Measurements from ENCODE around the gene MED16. TPM values are rescaled to one million over a fixed set of nuclear protein-coding genes. Genes with fewer than 3 reads are reported as not detected.
A peak's percentile ranks its signal among the peaks of the same experiment; 100 is the strongest.

MED16 gene
- total and polyA plus RNA-seq, 8 donors = 16.7 to 126 (median 74.0) TPM

DNA sequence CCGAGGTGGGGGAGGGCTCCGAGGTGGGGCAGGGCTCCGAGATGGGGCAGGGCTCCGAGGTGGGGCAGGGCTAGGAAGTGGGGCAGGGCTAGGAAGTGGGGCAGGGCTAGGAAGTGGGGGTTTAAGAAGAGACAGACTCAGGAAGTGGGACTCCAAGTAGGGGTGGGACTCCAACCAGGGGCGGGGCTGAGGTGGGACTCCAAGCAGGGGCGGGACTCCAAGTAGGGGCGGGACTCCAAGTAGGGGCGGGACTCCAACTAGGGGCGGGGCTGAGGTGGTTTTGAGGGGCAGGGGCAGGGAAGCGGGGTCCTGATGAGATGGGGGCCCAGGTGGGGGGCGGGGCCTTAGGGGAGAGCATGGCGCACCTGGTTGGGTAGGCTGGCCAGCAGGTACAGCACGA lies 19.9 kb downstream of the MED16 start:
- Histone ChIP-seq H3K4me1 (peaks cover 12 to 49% (median 33%) of the 10 kb centered on the region in 4 donors), H3K4me3 (peak overlapping the region in 1 of 4 donors; percentile 15), H3K27ac (peak overlapping the region in 2 of 5 donors; percentile 20 to 73), H3K27me3 (no peaks in the 10 kb centered on the region), H3K9me3 (no peaks in the 10 kb centered on the region), H3K36me3 (peaks cover 19 to 87% (median 81%) of the 10 kb centered on the region in 4 donors)
- TF ChIP-seq POLR2A (IDR thresholded peaks at IDR 0.05) = no peak
- intact Hi-C loops (cut with DNase I; ENCODE audit: low total_unique reads) = no loop called here
- peak in 1 of 2 donors; percentile 75 for DNase-seq
- 71 to 100% (median 79%) methylated on average over 2 to 13 of the region's 13 CpGs for WGBS, 5 donors

GRCh38 chr19:872266-872951 lies 20.6 kb downstream of the MED16 start:
- intact Hi-C loops (cut with DNase I; ENCODE audit: low total_unique reads) = no loop called here
- Histone ChIP-seq H3K27ac (peak overlapping the region; percentile 33 to 90 (median 69)), H3K27me3 (no peaks in the 10 kb centered on the region), H3K9me3 (no peaks in the 10 kb centered on the region), H3K4me3 (peak overlapping the region in 2 of 4 donors; percentile 4 to 15), H3K4me1 (peaks cover 12 to 52% (median 33%) of the 10 kb centered on the region in 4 donors), H3K36me3 (peaks cover 25 to 91% (median 86%) of the 10 kb centered on the region in 4 donors)
- TF ChIP-seq POLR2AphosphoS5 (IDR thresholded peaks at IDR 0.05) = no peak
- DNase-seq = peak; percentile 68 to 87
- WGBS, 5 donors = 44 to 68% (median 49%) methylated on average over 16 to 27 of the region's 27 CpGs

DNA sequence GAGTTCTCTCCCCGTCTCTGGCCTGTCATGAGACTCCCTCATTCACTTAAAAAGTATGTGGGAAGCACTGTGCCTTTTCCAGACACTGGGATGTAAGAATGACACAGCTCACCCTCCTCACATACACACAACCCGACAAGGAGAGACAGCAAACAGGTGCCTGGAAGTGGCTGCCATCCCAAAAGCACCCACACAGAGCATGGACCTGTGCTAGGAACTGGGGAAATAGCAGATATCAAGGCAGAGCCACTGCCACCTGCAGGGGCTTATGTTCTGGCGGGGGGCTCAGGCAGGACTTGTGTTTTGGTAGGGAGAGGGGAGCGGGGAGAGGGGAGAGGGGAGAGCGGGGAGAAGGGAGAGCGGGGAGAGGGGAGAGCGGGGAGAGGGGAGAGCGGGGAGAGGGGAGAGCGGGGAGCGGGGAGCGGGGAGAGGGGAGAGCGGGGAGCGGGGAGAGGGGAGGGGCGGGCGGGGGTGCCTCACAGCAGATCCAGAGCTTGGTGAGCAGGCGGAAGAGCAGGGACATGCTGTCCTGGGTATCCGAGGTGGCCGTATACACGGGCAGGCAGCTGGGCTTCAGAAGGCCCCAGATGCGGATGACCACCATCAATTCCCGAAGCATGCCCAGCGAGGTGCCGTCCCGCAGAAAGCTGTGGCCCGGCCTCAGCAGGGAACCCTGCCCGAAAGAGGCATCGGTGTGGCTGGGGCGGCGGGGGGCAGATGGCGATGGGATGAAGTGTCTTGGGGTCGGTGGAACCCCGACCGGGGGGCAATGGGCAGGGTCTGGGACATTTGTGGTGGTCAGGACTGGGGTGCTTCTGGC lies 21.3 kb downstream of the MED16 start:
- Histone ChIP-seq H3K4me1 (peaks cover 12 to 52% (median 33%) of the 10 kb centered on the region in 4 donors), H3K27me3 (no peaks in the 10 kb centered on the region), H3K27ac (peak overlapping the region; percentile 69 to 90 (median 84)), H3K4me3 (no peak overlapping the region), H3K9me3 (no peaks in the 10 kb centered on the region), H3K36me3 (peaks cover 19 to 88% (median 80%) of the 10 kb centered on the region in 4 donors)
- no peak for DNase-seq
- no peak for TF ChIP-seq CTCF (IDR thresholded peaks at IDR 0.05)
- TF ChIP-seq POLR2AphosphoS5 (IDR thresholded peaks at IDR 0.05) = no peak
- no peak for TF ChIP-seq POLR2A (IDR thresholded peaks at IDR 0.05)
- TF ChIP-seq EP300 (IDR thresholded peaks at IDR 0.05) = no peak
- intact Hi-C loops (cut with DNase I; ENCODE audit: low total_unique reads) = no loop called here
- WGBS, 5 donors = 82 to 94% (median 89%) methylated on average over 17 to 24 of the region's 33 CpGs

DNA sequence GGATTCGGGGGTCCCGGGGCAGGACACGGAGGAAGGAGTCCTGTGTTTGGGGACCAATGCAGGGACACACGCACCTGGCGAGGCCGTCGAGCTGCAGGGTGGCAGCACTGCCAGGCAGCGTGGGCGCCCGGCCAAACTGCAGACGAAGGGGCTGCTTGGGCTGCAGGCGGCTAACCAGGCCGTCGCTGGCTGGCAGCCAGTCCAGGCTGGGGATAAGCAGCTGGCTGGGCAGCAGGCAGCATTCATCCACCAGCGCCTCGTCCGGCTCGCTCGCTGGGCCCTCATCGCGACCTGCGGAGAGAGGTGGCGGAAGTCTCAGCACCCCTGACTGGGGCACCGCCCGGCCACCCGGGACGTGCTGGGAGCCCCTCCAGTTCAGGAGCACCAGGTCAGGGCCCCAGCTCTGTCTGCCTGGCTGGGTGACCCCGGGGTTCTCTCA lies 22.0 kb downstream of the MED16 start:
- peaks cover 19 to 82% (median 73%) of the 10 kb centered on the region in 4 donors for H3K36me3 ChIP-seq
- 68 to 82% (median 75%) methylated on average over 11 to 28 of the region's 28 CpGs for WGBS, 5 donors
- intact Hi-C loops (cut with DNase I; ENCODE audit: low total_unique reads) = no loop called here

More for the DNA sequence above, 22.0 kb downstream of the MED16 start:
- no peaks in the 10 kb centered on the region for H3K27me3 ChIP-seq
- H3K4me3 ChIP-seq = no peak overlapping the region
- H3K4me1 ChIP-seq = peaks cover 12 to 52% (median 33%) of the 10 kb centered on the region in 4 donors
- H3K27ac ChIP-seq = peak overlapping the region in 4 of 5 donors; percentile 15 to 90 (median 84)
- no peaks in the 10 kb centered on the region for H3K9me3 ChIP-seq
- TF ChIP-seq POLR2A (IDR thresholded peaks at IDR 0.05) (no peak), CTCF (IDR thresholded peaks at IDR 0.05) (no peak), EP300 (IDR thresholded peaks at IDR 0.05) (no peak), POLR2AphosphoS5 (IDR thresholded peaks at IDR 0.05) (no peak)
- peak in 1 of 2 donors; percentile 81 for DNase-seq

Data from stomach (tissue), 9 donors.